GM18505 (cell line): ENCODE measurements around the gene REX1BD.
"Not testable (repeated sequence)": the region's sequence is repeated elsewhere in the genome, so short reads cannot be mapped to it uniquely, and the experiment has no call there.

Experiments used
- ATAC-seq: cut with Tn5 transposase; IDR thresholded peaks from one replicate; pipeline ENCODE4 v1.9.1; 2021; ENCODE audit not compliant: unreplicated experiment
- POLR2A ChIP-seq: IDR thresholded peaks from 4 replicates; pipeline ENCODE4 v1.6.1; 2011; ENCODE audit warnings: borderline replicate concordance; ENCODE audit not compliant: insufficient read depth, insufficient read length; ENCODE audit errors: extremely low read depth

REX1BD gene

GRCh38 chr19:18590273-18591272 lies 2.0 kb downstream of the REX1BD start:
- TF ChIP-seq POLR2A: no peak
- ATAC-seq: no peak

- TF ChIP-seq POLR2A: no peak
- no peak for ATAC-seq
Observed at GRCh38 chr19:18591735-18592385, 3.3 kb downstream of the REX1BD start.

GRCh38 chr19:18592732-18593131 lies 4.1 kb downstream of the REX1BD start:
- ATAC-seq: not testable (repeated sequence)

- ATAC-seq: no peak
Observed at GRCh38 chr19:18593367-18594095, 4.9 kb downstream of the REX1BD start.

GRCh38 chr19:18594096-18594823 lies 5.7 kb downstream of the REX1BD start:
- peak; percentile 41 for TF ChIP-seq POLR2A
- ATAC-seq: peak; percentile 72

More at GRCh38 chr19:18593367-18594095, 4.9 kb downstream of the REX1BD start:
- no peak for TF ChIP-seq POLR2A

GRCh38 chr19:18594824-18595373 lies 6.3 kb downstream of the REX1BD start:
- no peak for ATAC-seq
- TF ChIP-seq POLR2A: no peak

- ATAC-seq: no peak
- no peak for TF ChIP-seq POLR2A
Observed at GRCh38 chr19:18595475-18595874, 6.9 kb downstream of the REX1BD start.

GRCh38 chr19:18596752-18597157 lies 8.2 kb downstream of the REX1BD start:
- TF ChIP-seq POLR2A: no peak
- ATAC-seq: no peak

- no peak for ATAC-seq
- no peak for TF ChIP-seq POLR2A
Observed at GRCh38 chr19:18597809-18598660, 9.4 kb downstream of the REX1BD start.

- no peak for TF ChIP-seq POLR2A
- ATAC-seq: no peak
Observed at GRCh38 chr19:18599485-18599884, 10.9 kb downstream of the REX1BD start.

GRCh38 chr19:18600692-18601397 lies 12.2 kb downstream of the REX1BD start:
- ATAC-seq: not testable (repeated sequence)

GRCh38 chr19:18601875-18602274 lies 13.3 kb downstream of the REX1BD start:
- ATAC-seq: no peak

More at GRCh38 chr19:18601875-18602274, 13.3 kb downstream of the REX1BD start:
- TF ChIP-seq POLR2A: no peak
